Measurements from ENCODE around the gene GARIN5A. TPM values are rescaled to one million over a fixed set of nuclear protein-coding genes. Genes with fewer than 3 reads are reported as not detected.

GARIN5A gene
- total and polyA plus RNA-seq, 5 donors = 0.86 to 3.0 (median 1.9) TPM

DNA sequence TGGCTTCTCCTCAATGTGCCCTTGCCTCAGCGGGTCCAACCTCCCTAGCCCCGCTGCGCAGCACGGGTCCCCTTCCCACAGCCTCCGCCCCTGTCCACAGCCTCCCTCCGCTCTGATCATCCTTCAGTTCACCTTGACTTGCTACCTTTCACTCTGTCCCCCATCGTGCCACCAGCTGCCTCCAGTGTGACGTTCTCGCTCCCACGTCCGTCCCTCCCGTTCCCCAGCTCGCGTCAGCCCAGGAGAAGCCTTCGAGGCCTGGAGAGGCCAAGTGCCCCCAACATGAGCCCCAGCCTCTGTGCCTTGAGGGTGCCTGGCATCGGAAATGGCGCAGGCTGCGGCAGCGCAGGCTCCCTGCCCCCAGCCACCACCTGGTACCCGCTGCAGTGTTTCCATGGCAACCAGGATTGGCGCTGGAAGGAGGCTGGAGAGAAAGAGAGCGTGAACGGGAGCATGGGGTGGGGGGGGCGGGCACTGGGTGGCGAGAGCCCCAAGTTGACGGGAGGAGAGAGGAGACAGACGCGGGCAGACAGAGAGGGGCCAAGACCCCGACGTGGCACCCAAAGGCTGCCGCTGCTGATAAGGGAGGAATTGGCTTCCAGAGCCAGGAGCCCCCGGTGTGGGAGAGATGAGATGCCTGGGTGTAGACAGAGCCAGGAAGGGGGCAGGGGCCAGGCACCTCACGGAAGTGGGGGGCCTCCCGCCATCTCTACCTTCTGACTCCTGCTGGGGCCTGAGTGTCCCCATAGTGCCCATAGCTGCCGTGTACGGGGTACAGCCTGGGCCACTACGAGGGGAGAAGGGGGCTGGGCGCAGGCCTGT, 37.9 kb upstream of the GARIN5A start:
- no peak for ATAC-seq
- intact Hi-C loops (cut with DNase I) = no loop called here
- Histone ChIP-seq H3K27ac (ENCODE audit: low read length) (no peak overlapping the region), H3K4me1 (ENCODE audit: control insufficient read depth, insufficient read depth, low read length) (no peaks in the 10 kb centered on the region), H3K27me3 (ENCODE audit: control insufficient read depth, insufficient read depth) (no peaks in the 10 kb centered on the region), H3K4me3 (ENCODE audit: low read length) (no peak overlapping the region), H3K9me3 (ENCODE audit: control insufficient read depth, low read length) (no peaks in the 10 kb centered on the region)
- 36% methylated on average over 38 of the region's 38 CpGs for WGBS
- DNase-seq = no peak

GRCh38 chr19:50513746-50514345, 37.2 kb upstream of the GARIN5A start, which contains the start of gene ASPDH:
Gene ASPDH, minus strand, starts transcription at chr19:50513913. Its CDS starts 90 bp downstream, at chr19:50513823.
- Histone ChIP-seq H3K4me1 (ENCODE audit: control insufficient read depth, insufficient read depth, low read length) (no peaks in the 10 kb centered on the region), H3K27ac (ENCODE audit: low read length) (no peak within 1 kb of the TSS), H3K27me3 (ENCODE audit: control insufficient read depth, insufficient read depth) (no peaks in the 10 kb centered on the region), H3K4me3 (ENCODE audit: low read length) (no peak within 1 kb of the TSS), H3K9me3 (ENCODE audit: control insufficient read depth, low read length) (no peaks in the 10 kb centered on the region)
- 53% methylated on average over 22 of the region's 22 CpGs for WGBS
- intact Hi-C loops (cut with DNase I) = no loop called here
- DNase-seq = peak in 1 of 3 donors; percentile 45
- ATAC-seq = no peak

DNA sequence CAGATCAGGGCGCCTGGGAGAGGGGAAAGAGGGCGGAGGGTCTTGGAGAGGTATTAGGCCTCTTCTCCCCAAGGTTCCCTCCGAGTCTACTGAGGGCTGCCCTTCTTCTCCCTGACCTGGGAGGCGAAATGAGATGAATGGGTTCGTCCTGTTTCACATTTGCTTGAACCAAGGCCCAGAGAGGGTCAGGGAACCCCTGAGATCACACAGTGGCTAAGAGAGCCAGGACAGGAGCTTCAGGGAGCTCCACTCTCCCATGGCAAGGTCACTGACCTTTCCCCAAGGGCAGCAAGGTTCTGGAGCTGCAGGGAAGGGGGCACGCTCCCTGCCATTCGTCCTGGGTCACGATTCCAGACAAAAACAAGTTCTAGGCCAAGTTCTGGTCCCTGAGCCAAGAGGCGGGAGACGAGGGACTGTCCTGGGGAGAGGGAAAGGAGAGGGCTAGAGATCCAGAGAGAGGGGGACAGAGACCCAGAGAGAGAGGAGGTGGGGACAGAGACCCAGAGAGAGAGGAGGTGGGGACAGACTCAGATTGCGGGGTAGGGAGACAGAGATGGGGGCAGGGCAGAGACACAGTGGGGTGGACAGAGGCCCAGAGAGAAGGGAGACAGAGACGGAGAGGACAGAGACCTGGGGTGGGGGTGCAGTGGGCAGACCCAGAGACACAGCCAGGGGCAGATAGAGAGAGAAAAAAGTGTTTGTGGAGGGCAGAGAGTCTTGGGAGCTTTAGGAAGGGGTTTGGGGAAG, 36.5 kb upstream of the GARIN5A start:
- peaks cover 1% of the 10 kb centered on the region for H3K4me1 ChIP-seq (ENCODE audit: control insufficient read depth, insufficient read depth, low read length)
- ATAC-seq = no peak
- intact Hi-C loops (cut with DNase I) = no loop called here
- no peak overlapping the region for H3K27ac ChIP-seq (ENCODE audit: low read length)
- H3K27me3 ChIP-seq (ENCODE audit: control insufficient read depth, insufficient read depth) = no peaks in the 10 kb centered on the region
- 56% methylated on average over 12 of the region's 12 CpGs for WGBS
- peak in 1 of 3 donors; percentile 35 for DNase-seq
- H3K4me3 ChIP-seq (ENCODE audit: low read length) = no peak overlapping the region
- no peaks in the 10 kb centered on the region for H3K9me3 ChIP-seq (ENCODE audit: control insufficient read depth, low read length)

GRCh38 chr19:50512112-50512998, 35.7 kb upstream of the GARIN5A start:
- no peak overlapping the region for H3K4me3 ChIP-seq (ENCODE audit: low read length)
- WGBS = 90% methylated on average over 36 of the region's 36 CpGs
- ATAC-seq (no peak), DNase-seq (peak in 2 of 3 donors; percentile 72 to 73)
- intact Hi-C loops (cut with DNase I) = no loop called here
- peaks cover 3% of the 10 kb centered on the region for H3K4me1 ChIP-seq (ENCODE audit: control insufficient read depth, insufficient read depth, low read length)
- no peak overlapping the region for H3K27ac ChIP-seq (ENCODE audit: low read length)
- no peaks in the 10 kb centered on the region for H3K27me3 ChIP-seq (ENCODE audit: control insufficient read depth, insufficient read depth)
- H3K9me3 ChIP-seq (ENCODE audit: control insufficient read depth, low read length) = no peaks in the 10 kb centered on the region

DNA sequence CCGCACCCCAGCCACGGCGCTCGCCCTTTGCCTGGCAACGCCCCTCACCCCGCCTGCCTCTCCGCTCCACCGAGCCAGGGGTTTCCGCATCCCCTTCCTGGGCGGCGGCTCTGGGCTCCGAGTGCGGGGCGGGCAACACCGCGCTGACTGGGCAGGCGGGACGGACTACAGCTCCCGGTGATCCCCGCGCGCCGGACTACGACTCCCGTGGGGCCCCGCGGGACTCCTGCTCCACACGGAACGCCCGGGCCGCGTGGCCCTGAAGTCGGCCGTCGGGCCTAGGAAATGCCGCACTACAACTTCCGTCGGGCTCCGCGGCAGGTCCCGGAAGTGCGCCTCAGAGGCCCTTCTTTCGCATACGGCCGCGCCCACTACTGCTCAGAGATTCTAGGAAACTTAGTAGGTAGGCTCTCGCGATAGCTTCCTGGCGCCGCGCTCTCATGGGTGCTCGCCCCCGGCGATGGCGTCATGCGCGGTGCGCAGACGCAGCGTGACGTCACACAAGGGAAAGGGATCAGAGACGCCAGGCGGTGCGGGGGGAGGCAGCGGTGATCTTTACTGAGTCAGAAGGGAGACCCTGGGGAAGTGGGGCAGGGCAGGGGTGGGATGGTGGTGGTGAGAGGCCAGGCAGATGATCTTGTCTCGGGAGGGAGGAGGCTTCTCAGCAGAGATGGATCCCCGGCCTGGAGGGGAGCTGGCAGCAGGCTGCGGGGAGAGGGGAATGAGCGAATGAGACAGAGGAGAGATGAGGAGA, 34.6 kb upstream of the GARIN5A start, which contains the start of gene JOSD2:
JOSD2 (minus strand) TSS at position 123 of the 754 bp plus-strand sequence. CDS start 760 bp downstream, outside the sequence.
- peak; percentile 96 to 97 for ATAC-seq
- Histone ChIP-seq H3K4me1 (ENCODE audit: control insufficient read depth, insufficient read depth, low read length) (peaks cover 3% of the 10 kb centered on the region), H3K27me3 (ENCODE audit: control insufficient read depth, insufficient read depth) (no peaks in the 10 kb centered on the region), H3K27ac (ENCODE audit: low read length) (peak within 1 kb of the TSS; percentile 49), H3K9me3 (ENCODE audit: control insufficient read depth, low read length) (no peaks in the 10 kb centered on the region), H3K4me3 (ENCODE audit: low read length) (peak within 1 kb of the TSS; percentile 52)
- DNase-seq = peak; percentile 99 to 100 (median 100)
- intact Hi-C loops (cut with DNase I) = no loop called here
- 1% methylated on average over 69 of the region's 69 CpGs for WGBS

- no peaks in the 10 kb centered on the region for H3K27me3 ChIP-seq (ENCODE audit: control insufficient read depth, insufficient read depth)
- peak overlapping the region; percentile 40 for H3K27ac ChIP-seq (ENCODE audit: low read length)
- peak overlapping the region; percentile 52 for H3K4me3 ChIP-seq (ENCODE audit: low read length)
- ATAC-seq = no peak
- no peaks in the 10 kb centered on the region for H3K9me3 ChIP-seq (ENCODE audit: control insufficient read depth, low read length)
- intact Hi-C loops (cut with DNase I) = no loop called here
- WGBS = 6% methylated on average over 10 of the region's 10 CpGs
- H3K4me1 ChIP-seq (ENCODE audit: control insufficient read depth, insufficient read depth, low read length) = peaks cover 3% of the 10 kb centered on the region
- no peak for DNase-seq
These were observed 34.0 kb upstream of the GARIN5A start for GRCh38 chr19:50510700-50511068.

- Histone ChIP-seq H3K27me3 (ENCODE audit: control insufficient read depth, insufficient read depth) (no peaks in the 10 kb centered on the region), H3K27ac (ENCODE audit: low read length) (no peak overlapping the region), H3K4me3 (ENCODE audit: low read length) (peak overlapping the region; percentile 52), H3K9me3 (ENCODE audit: control insufficient read depth, low read length) (no peaks in the 10 kb centered on the region), H3K4me1 (ENCODE audit: control insufficient read depth, insufficient read depth, low read length) (peaks cover 3% of the 10 kb centered on the region)
- peak in 2 of 3 donors; percentile 57 to 70 for DNase-seq
- 38% methylated on average over 26 of the region's 26 CpGs for WGBS
- intact Hi-C loops (cut with DNase I) = no loop called here
- ATAC-seq = no peak
These were observed 33.5 kb upstream of the GARIN5A start for GRCh38 chr19:50510121-50510670.

- H3K27ac ChIP-seq (ENCODE audit: low read length) = no peak overlapping the region
- intact Hi-C loops (cut with DNase I) = no loop called here
- ATAC-seq = no peak
- peak in 1 of 3 donors; percentile 47 for DNase-seq
- peaks cover 3% of the 10 kb centered on the region for H3K4me1 ChIP-seq (ENCODE audit: control insufficient read depth, insufficient read depth, low read length)
- H3K9me3 ChIP-seq (ENCODE audit: control insufficient read depth, low read length) = no peaks in the 10 kb centered on the region
- no peaks in the 10 kb centered on the region for H3K27me3 ChIP-seq (ENCODE audit: control insufficient read depth, insufficient read depth)
- no peak overlapping the region for H3K4me3 ChIP-seq (ENCODE audit: low read length)
- 67% methylated on average over 11 of the region's 11 CpGs for WGBS
These were observed 32.7 kb upstream of the GARIN5A start for GRCh38 chr19:50509366-50509765.

DNA sequence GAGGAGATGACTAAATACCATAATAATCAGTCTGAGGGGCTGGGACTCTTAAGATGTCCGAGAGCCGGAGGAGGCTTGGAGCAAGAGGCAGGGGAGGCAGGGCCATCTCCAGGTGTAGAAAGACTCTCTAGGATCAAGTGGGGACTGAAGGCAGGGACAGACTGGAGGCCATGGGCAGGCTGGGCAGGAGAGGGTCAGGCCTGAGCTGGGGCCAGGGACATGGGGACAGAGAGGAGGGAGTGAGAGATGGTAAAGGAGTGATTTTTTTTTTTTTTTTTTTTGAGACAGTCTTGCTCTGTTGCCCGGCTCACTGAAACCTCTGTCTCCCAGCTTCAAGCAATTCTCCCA, 32.2 kb upstream of the GARIN5A start:
- 64% methylated on average over 3 of the region's 3 CpGs for WGBS
- DNase-seq = peak in 1 of 3 donors; percentile 40
- no peaks in the 10 kb centered on the region for H3K9me3 ChIP-seq (ENCODE audit: control insufficient read depth, low read length)

More for the DNA sequence above, 32.2 kb upstream of the GARIN5A start:
- Histone ChIP-seq H3K27ac (ENCODE audit: low read length) (no peak overlapping the region), H3K4me1 (ENCODE audit: control insufficient read depth, insufficient read depth, low read length) (peaks cover 3% of the 10 kb centered on the region), H3K27me3 (ENCODE audit: control insufficient read depth, insufficient read depth) (no peaks in the 10 kb centered on the region), H3K4me3 (ENCODE audit: low read length) (no peak overlapping the region)
- intact Hi-C loops (cut with DNase I) = no loop called here
- no peak for ATAC-seq
